Astrocyte of the spinal cord (primary cell): ENCODE measurements around the gene ASIC3.

ENCODE experiments used
- DNase-seq: peaks from one replicate; pipeline ENCODE4 v3.0.0; 2011; ENCODE audit warnings: low read depth, low spot score
- H3K4me3 ChIP-seq: 2 replicates; pipeline ENCODE4 v1.5.1; 2011; ENCODE audit warnings: low read depth, mild to moderate bottlenecking, low read length, moderate library complexity
- CTCF ChIP-seq: IDR thresholded peaks from 2 replicates; pipeline ENCODE4 v1.5.1; 2012; ENCODE audit warnings: low read depth, mild to moderate bottlenecking, low read length, inconsistent platforms
- in situ Hi-C: cut with HindIII; loops from 2 replicates; pipeline ENCODE4 v1.10.0; 2017; ENCODE audit warnings: low sequenced_read_pairs

The ASIC3 gene

GRCh38 chr7:151062399-151063211 lies 14.3 kb downstream of the ASIC3 start:
- in situ Hi-C loops = no loop called here
- peak; percentile 78 for DNase-seq
- no peak for TF ChIP-seq CTCF
- peak overlapping the region; percentile 8 for H3K4me3 ChIP-seq

DNA sequence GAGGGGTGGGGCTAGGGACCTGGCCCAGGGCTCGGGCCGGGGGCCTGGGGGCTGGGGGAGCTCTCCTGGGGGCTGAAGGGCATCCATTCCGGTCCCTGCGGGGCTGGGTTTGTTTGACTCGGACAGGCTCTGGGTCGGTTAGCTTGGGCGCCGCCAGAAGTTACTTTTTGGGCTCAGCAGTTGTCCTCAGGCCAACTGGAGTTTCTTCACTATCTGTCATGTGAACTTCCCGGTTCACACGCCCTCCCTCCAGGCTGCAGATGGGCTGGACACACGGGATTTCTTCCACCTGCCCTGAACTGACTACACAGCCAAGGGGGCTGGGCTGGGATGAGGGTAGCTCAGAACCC lies 14.9 kb downstream of the ASIC3 start:
- no peak for TF ChIP-seq CTCF
- DNase-seq = peak; percentile 44
- no peak overlapping the region for H3K4me3 ChIP-seq
- in situ Hi-C loops = no loop called here

DNA sequence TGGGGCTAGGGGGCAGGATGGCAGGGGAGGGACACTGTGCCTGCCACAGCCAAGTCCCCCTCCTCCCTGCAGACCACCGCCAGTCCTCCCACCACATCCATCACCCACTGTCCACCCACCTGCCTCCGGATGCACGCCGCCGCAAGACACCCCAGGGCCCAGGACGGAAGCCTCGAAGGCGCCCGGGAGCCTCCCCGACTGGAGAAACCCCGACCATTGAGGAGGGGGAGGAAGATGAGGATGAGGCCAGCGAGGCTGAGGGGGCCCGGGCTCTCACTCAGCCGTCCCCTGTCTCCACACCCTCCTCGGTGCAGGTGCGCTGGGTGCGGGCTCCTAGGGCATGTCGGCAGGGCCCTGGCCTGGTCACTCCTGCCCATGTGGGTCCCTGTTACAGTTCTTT lies 16.1 kb downstream of the ASIC3 start:
- DNase-seq = no peak
- H3K4me3 ChIP-seq = no peak overlapping the region
- TF ChIP-seq CTCF = no peak
- in situ Hi-C loops = no loop called here

GRCh38 chr7:151064993-151065392 lies 16.7 kb downstream of the ASIC3 start:
- no peak for TF ChIP-seq CTCF
- in situ Hi-C loops = no loop called here
- DNase-seq = no peak
- no peak overlapping the region for H3K4me3 ChIP-seq

DNA sequence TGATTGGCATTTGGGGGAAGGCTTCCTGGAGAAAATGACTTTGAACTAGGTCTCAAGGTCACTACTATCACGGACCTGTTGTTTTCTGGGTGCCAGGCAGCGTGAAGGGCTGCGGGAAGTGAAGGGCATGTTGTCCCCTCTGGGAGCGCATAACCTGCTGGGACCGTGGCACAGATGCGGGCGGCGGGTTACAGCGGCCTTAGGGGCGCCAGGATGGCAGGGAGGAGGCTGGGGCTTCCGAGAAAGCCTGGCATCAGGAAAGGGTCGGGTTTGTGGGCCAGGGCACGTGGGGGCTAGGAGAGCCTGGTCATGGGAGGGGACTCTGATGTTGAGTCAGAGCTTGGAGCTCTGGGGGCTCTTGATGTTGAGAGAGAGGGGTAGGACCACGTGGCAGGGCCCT lies 17.2 kb downstream of the ASIC3 start:
- H3K4me3 ChIP-seq = no peak overlapping the region
- TF ChIP-seq CTCF = no peak
- no peak for DNase-seq
- in situ Hi-C loops = no loop called here

DNA sequence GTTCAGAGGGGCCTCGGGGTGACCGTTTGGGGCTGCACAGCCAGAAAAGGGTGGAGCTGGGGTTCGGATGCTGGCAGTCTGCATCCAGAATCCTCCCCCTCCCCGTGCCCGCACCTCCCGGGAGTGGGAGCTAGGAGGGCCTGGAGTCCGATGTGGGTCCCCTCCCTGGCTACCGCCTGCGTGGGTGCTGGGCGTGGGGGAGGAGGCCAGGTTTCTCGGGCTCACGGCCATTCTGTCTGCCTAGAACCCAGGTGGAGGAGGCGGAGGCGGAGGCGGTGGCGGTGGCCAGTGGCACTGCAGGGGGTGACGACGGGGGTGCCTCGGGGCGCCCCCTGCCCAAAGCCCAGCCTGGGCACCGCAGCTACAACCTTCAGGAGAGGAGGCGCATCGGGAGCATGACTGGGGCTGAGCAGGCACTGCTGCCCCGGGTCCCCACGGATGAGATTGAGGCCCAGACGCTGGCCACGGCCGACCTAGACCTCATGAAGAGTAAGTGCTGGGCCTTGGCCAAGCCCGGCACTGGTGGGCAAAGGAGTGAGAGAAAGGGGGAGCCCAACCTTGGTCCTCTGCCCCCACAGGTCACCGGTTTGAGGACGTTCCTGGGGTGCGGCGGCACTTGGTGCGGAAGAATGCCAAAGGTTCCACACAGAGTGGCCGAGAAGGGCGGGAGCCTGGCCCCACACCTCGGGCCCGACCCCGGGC lies 18.1 kb downstream of the ASIC3 start:
- in situ Hi-C loops = no loop called here
- no peak overlapping the region for H3K4me3 ChIP-seq
- TF ChIP-seq CTCF = no peak
- no peak for DNase-seq
